GM18498 (cell line): ENCODE data around the gene ATP4A.

Experiments used
- ATAC-seq: cut with Tn5 transposase; IDR thresholded peaks from one replicate; pipeline ENCODE4 v1.9.1; 2021; ENCODE audit warnings: mild to moderate bottlenecking, moderate library complexity; ENCODE audit not compliant: unreplicated experiment

The ATP4A gene

GRCh38 chr19:35566738-35567137, 3.3 kb upstream of the ATP4A start:
- ATAC-seq: no peak

GRCh38 chr19:35565016-35565856, 1.8 kb upstream of the ATP4A start:
- no peak for ATAC-seq

GRCh38 chr19:35562776-35563175, 682 bp downstream of the ATP4A start:
- no peak for ATAC-seq

GRCh38 chr19:35562336-35562735, 1.1 kb downstream of the ATP4A start:
- no peak for ATAC-seq

- ATAC-seq: no peak
These were observed 2.0 kb downstream of the ATP4A start for GRCh38 chr19:35561436-35561835.

GRCh38 chr19:35560677-35561076, 2.8 kb downstream of the ATP4A start:
- no peak for ATAC-seq

GRCh38 chr19:35560271-35560670, 3.2 kb downstream of the ATP4A start:
- no peak for ATAC-seq

- no peak for ATAC-seq
These were observed 3.7 kb downstream of the ATP4A start for GRCh38 chr19:35559781-35560180.

- no peak for ATAC-seq
These were observed 4.2 kb downstream of the ATP4A start for GRCh38 chr19:35559281-35559659.

- ATAC-seq: no peak
These were observed 4.8 kb downstream of the ATP4A start for GRCh38 chr19:35558400-35559280.

GRCh38 chr19:35557539-35558399, 5.7 kb downstream of the ATP4A start:
- ATAC-seq: no peak

- ATAC-seq: no peak
These were observed 6.5 kb downstream of the ATP4A start for GRCh38 chr19:35556846-35557538.

- no peak for ATAC-seq
These were observed 7.3 kb downstream of the ATP4A start for GRCh38 chr19:35556025-35556590.

- no peak for ATAC-seq
These were observed 8.0 kb downstream of the ATP4A start for GRCh38 chr19:35555301-35556005.

- no peak for ATAC-seq
These were observed 9.4 kb downstream of the ATP4A start for GRCh38 chr19:35554076-35554475.

GRCh38 chr19:35553385-35554000, 10.0 kb downstream of the ATP4A start:
- no peak for ATAC-seq

- no peak for ATAC-seq
These were observed 10.7 kb downstream of the ATP4A start for GRCh38 chr19:35552534-35553384.
